Stimulated activated naive CD8-positive, alpha-beta T cell treated with anti-CD3 and anti-CD28 coated beads, Interleukin-15, Interleukin-2, amounts not matched to agents 100 U/mL and 50 U/mL, for 24 hours (primary cell): Measurements from ENCODE around the gene ASS1.

Experiments
- ATAC-seq: fragments of 150-1000 bp; cut with Tn5 transposase; one replicate; pipeline ENCODE4 v1.10.0; 2021
- DNase-seq: peaks from one replicate; pipeline ENCODE4 v3.0.0; 2021

ASS1 gene

GRCh38 chr9:130498918-130499698 lies 54.3 kb downstream of the ASS1 start:
- DNase-seq (no peak), ATAC-seq (no peak)

- ATAC-seq, result peak; percentile 61
These were observed 55.1 kb downstream of the ASS1 start for GRCh38 chr9:130499804-130500263.

GRCh38 chr9:130500340-130501180 lies 55.8 kb downstream of the ASS1 start:
- ATAC-seq, result no peak
- no peak for DNase-seq

More at GRCh38 chr9:130499804-130500263, 55.1 kb downstream of the ASS1 start:
- DNase-seq, result no peak

DNA sequence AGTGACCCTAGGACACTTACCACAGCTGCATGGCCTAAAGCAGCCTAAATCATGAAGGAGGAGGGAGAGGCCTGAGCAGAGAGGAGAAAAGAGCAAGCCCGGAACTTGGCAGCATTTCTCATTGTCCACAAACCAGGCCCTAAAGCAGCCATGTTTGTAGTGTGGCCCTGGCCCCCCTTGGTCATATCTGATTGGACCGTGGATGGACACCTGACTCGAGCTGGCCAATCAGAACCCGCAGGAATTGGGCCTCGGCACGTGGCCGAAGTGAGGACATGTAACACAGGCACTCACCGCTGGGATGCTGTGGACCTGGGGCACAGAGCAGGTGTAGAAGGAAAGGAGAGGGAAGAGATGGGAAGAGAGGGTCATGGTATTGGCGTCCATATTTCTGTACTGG lies 56.9 kb downstream of the ASS1 start:
- DNase-seq (no peak), ATAC-seq (no peak)

- no peak for ATAC-seq
- DNase-seq, result no peak
These were observed 63.5 kb downstream of the ASS1 start for GRCh38 chr9:130508218-130508617.

DNA sequence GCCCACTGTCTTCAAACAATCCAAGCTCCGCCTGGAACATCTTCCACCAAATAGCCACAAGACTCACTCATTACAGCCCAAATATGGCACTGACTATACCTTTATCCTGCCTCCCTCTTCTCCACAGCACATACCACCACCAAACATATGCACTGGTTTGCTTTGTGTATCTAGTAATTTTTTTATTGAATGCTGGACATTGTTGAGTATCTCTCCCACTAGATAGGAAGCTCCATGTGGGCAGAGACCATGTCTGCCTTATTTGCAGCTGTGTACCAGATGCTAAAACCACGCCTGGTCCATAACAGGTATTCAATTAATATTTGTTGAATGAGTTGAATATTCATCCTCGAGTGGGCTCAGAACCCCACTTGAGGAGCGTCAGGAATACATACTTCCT lies 67.4 kb downstream of the ASS1 start:
- ATAC-seq (no peak), DNase-seq (no peak)

GRCh38 chr9:130513078-130513477 lies 68.3 kb downstream of the ASS1 start:
- no peak for ATAC-seq
- DNase-seq, result no peak

DNA sequence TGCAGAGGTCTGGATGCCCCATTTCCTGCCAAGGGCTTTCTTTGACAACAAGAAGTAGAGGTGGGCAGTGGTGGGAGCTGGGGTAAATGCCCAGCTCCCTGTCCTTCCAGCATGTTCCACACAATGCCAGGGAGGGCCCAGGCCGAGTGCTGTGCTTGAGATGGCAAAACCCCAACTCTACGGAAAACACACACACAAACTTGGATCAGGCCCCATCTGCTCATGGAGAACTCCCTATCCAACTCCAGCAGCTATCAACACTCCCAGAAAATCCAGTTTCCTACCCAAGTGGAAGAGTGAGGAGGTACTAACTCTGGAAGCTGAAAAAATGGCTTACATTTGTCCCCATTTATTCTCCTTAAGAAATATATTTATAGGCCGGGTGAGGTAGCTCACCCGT lies 73.5 kb downstream of the ASS1 start:
- DNase-seq (no peak), ATAC-seq (no peak)

DNA sequence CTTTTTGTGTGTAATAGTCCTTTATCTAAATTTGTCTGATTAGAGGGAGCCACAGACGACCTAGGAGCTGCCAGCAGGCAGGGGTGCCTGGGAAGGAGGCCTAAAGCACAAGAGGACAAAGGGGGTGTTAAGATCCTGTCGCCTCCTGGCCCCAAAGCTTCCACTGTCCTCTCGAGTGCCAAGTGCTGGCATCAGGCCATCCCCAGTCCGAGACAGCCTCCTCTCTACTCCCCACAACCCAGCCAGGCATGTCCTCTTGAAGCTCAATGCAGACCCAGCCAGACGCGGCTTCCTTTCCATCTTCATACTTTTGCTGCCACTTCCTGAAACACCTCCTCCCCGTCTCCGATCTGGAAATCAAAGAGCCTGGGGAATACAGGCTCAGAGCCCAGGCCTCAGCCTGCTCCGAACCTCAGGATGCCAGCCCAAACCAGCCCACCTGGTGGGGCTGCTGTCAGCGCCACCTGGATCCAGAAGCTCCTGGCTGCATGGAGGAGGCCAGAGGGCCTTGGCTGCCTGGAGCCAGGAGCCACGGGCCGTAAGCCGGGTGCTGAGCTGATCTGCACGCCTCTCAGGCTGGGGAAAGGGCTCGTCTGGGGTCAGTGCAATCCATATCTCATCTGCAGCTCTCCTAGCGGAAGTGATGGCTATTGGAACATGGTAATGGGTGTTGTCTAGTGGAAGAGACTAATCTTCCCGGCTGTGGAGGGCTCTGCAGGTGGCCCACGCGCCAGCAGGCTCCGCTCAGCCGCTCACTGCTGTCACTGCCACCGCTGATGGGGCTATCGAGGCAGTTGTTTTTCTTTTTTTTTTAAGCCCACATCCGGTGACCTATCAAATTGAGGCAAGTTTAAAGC lies 74.4 kb downstream of the ASS1 start:
- ATAC-seq, result no peak
- DNase-seq, result no peak

- no peak for ATAC-seq
- no peak for DNase-seq
These were observed 75.2 kb downstream of the ASS1 start for GRCh38 chr9:130519927-130520326.

DNA sequence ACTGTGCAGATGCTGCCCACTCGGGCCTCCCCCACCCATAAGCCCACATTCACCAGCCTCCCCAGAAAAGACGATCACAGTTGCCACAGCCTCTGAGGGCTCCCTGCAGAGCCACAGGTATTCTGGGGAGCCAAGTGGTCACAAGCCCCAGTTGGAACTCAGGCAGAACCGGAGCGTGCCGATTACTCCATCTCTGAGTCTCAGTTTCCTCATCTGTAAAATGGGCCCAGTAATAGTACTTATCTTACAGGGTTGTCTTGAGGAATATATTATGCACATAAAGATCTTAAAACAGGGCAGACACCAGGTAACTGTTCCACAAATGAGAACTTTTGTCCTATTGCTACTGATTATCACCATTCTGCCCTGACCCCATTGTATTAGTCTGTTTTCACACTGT lies 77.0 kb downstream of the ASS1 start:
- DNase-seq (no peak), ATAC-seq (no peak)

DNA sequence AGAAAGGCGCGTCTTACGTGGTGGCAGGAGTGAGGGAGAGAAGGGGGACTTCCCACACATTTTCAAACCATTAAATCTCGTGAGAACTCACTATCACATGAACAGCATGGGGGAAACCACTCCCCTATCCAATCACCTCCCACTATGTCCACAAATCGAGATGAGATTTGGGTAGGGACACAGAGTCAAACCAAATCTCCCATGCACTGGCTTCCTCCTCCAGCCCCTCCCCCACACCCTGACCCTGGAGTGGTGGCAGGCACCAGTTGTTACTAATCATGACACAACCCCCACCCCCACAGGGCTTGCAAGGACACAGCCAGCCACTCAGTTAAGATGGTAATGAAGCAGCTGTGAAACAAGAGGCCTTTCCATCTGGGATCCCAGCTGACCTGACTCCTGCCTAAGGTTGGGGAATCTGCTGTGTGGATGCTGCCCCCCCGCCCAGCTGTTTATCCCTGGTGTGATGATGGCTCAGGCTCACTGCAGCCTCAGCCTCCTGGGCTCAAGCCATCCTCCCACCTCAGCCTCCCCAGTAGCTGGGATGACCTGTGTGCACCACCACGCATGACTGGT lies 77.6 kb downstream of the ASS1 start:
- ATAC-seq (no peak), DNase-seq (no peak)

- DNase-seq (no peak), ATAC-seq (no peak)
These were observed 79.2 kb downstream of the ASS1 start for GRCh38 chr9:130523921-130524320.

DNA sequence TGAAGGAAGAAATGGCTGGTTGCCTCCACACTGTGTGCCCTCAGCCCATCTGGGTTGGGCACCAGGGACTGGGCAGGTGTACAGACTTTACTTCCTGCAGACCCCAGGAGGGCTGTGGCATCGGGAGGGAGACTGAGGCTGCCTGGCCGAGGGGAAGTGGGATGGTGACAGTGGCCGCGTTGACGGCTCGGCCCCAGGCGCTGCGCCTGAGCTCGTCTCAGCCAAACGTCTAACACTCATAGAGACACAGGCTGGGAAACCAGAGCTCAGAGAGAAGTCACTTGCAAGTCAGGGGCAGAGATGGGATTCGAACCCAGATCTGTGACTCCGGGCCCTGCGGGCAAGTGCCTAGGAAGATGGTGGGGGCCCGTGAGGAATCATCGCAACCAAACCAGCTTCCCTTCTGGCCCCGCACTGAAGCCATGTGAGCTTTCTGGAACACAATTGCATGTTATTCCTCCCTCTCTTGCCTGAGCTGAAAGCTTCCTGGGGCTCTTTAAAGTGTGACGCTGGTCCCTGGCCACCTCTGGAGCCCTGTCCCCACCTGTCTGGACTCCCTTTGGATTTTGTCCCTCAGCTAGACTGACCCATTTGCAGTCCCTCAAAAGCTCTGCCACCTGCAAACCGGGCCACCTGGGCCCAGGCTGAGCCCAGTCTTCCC lies 81.6 kb downstream of the ASS1 start:
- DNase-seq, result no peak

GRCh38 chr9:130526854-130527650 lies 82.3 kb downstream of the ASS1 start:
- ATAC-seq, result no peak
- no peak for DNase-seq

More for the DNA sequence above, 81.6 kb downstream of the ASS1 start:
- ATAC-seq, result no peak

DNA sequence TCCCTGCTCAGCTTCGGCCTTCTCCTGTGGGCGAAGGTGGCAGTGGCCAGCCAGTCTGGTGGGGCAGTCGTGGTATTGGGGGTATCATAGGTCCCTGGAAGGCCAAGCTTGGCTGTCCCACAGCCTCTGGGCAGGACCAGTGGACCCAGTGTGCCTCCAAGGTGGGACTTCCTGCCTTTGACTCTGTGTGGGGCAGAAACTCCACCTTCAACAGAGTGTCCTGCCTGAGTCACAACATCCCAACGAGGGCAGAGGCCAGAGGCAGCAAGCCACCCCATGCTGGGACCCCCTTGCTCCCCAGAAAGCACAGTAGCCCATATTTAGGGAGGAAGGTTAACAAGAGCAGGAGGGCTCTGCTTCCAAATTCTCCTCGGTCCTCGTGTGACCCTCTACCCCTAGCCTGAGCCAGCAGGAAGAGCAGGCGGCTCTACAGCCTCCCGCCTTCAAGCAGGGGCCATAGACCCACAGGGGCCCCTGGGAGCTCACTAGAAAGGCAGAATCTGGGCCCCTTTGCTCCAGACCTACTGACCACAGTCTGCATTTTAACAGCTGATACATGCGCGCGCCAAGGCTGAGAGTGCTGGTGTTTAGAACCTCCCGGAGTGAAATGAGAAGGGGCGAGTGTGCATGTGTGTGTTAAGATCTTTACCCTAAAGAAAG lies 83.0 kb downstream of the ASS1 start:
- no peak for DNase-seq
- no peak for ATAC-seq

- no peak for DNase-seq
- ATAC-seq, result no peak
These were observed 83.9 kb downstream of the ASS1 start for GRCh38 chr9:130528674-130529073.

GRCh38 chr9:130530938-130531337 lies 86.2 kb downstream of the ASS1 start:
- DNase-seq, result no peak
- no peak for ATAC-seq

GRCh38 chr9:130531670-130532069 lies 86.9 kb downstream of the ASS1 start:
- ATAC-seq (no peak), DNase-seq (no peak)
